ENCODE data around the gene COX5B.
"Not testable (repeated sequence)": the region's sequence is repeated elsewhere in the genome, so short reads cannot be mapped to it uniquely, and the experiment has no call there.

COX5B gene

GRCh38 chr2:97626049-97626430 lies 19.8 kb upstream of the COX5B start:
- CTCF ChIA-PET; H3K27me3 ChIP-seq (replicated peaks in 2 of 5; ENCODE audit: control insufficient read depth in 4 of 5, insufficient read depth in 5 of 5, low read length in 4 of 5); H3K4me1 ChIP-seq (ENCODE audit: control extremely low read depth in 1 of 4, control insufficient read depth in 4 of 4, insufficient read depth in 4 of 4, low read length in 3 of 4); H3K4me3 ChIP-seq (ENCODE audit: control insufficient read depth in 1 of 7, extremely low read depth in 1 of 7, insufficient read depth in 4 of 7, low read depth in 2 of 7, low read length in 6 of 7); H3K9me3 ChIP-seq (ENCODE audit: control extremely low read depth in 1 of 5, control insufficient read depth in 4 of 5, insufficient read depth in 2 of 5, low read depth in 1 of 5, low read length in 4 of 5); H3K36me3 ChIP-seq (ENCODE audit: control insufficient read depth in 4 of 4, insufficient read depth in 4 of 4, low read length in 3 of 4); POLR2A ChIA-PET; H3K27ac ChIP-seq (ENCODE audit: insufficient read depth in 1 of 2, low read depth in 1 of 2, low read length in 2 of 2, poor library complexity in 1 of 2, severe bottlenecking in 2 of 2); DNase-seq: not testable (repeated sequence)
- 92% methylated on average over 5 of the region's 8 CpGs for WGBS (ENCODE audit: insufficient coverage)

GRCh38 chr2:97644023-97644717 lies 1.7 kb upstream of the COX5B start:
- H3K36me3 ChIP-seq (ENCODE audit: control insufficient read depth in 4 of 4, insufficient read depth in 4 of 4, low read length in 3 of 4) = peaks cover 8 to 23% (median 13%) of the 10 kb centered on the region in 4 experiments
- no CpG with 5 or more reads among the region's 4 CpGs for WGBS (ENCODE audit: insufficient coverage)
- H3K27ac ChIP-seq (ENCODE audit: insufficient read depth in 1 of 2, low read depth in 1 of 2, low read length in 2 of 2, poor library complexity in 1 of 2, severe bottlenecking in 2 of 2) = no peak overlapping the region
- DNase-seq = no peak
- CTCF ChIA-PET = interaction anchor here (4.0 to 10.0 kb wide), 2 partner anchors 19 to 54 kb away, joined by 31 to 85 read pairs; partner anchors contain the start of gene ACTR1B
- peaks cover 3 to 22% (median 18%) of the 10 kb centered on the region in 4 experiments for H3K4me1 ChIP-seq (ENCODE audit: control extremely low read depth in 1 of 4, control insufficient read depth in 4 of 4, insufficient read depth in 4 of 4, low read length in 3 of 4)
- POLR2A ChIA-PET = interaction anchor here (4.6 kb wide), 1 partner anchor 18 kb away, joined by 51 read pairs; the partner anchor contains the start of gene ACTR1B
- no peak overlapping the region for H3K4me3 ChIP-seq (ENCODE audit: control insufficient read depth in 1 of 7, extremely low read depth in 1 of 7, insufficient read depth in 4 of 7, low read depth in 2 of 7, low read length in 6 of 7)
- no peaks in the 10 kb centered on the region for H3K27me3 ChIP-seq (replicated peaks in 2 of 5; ENCODE audit: control insufficient read depth in 4 of 5, insufficient read depth in 5 of 5, low read length in 4 of 5)
- no peaks in the 10 kb centered on the region for H3K9me3 ChIP-seq (ENCODE audit: control extremely low read depth in 1 of 5, control insufficient read depth in 4 of 5, insufficient read depth in 2 of 5, low read depth in 1 of 5, low read length in 4 of 5)

- peaks cover 3 to 22% (median 18%) of the 10 kb centered on the region in 4 experiments for H3K4me1 ChIP-seq (ENCODE audit: control extremely low read depth in 1 of 4, control insufficient read depth in 4 of 4, insufficient read depth in 4 of 4, low read length in 3 of 4)
- H3K4me3 ChIP-seq (ENCODE audit: control insufficient read depth in 1 of 7, extremely low read depth in 1 of 7, insufficient read depth in 4 of 7, low read depth in 2 of 7, low read length in 6 of 7) = peak overlapping the region; percentile 74 to 99 (median 95)
- H3K36me3 ChIP-seq (ENCODE audit: control insufficient read depth in 4 of 4, insufficient read depth in 4 of 4, low read length in 3 of 4) = peaks cover 8 to 29% (median 18%) of the 10 kb centered on the region in 4 experiments
- CTCF ChIA-PET = interaction anchor here (0.6 to 10.0 kb wide), 5 partner anchors 12 to 94 kb away, joined by 3 to 85 read pairs (median 5); partner anchors contain the start of gene ACTR1B
- POLR2A ChIA-PET = interaction anchor here (4.6 kb wide), 1 partner anchor 17 kb away, joined by 51 read pairs; the partner anchor contains the start of gene ACTR1B
- peak overlapping the region; percentile 82 to 92 for H3K27ac ChIP-seq (ENCODE audit: insufficient read depth in 1 of 2, low read depth in 1 of 2, low read length in 2 of 2, poor library complexity in 1 of 2, severe bottlenecking in 2 of 2)
- H3K9me3 ChIP-seq (ENCODE audit: control extremely low read depth in 1 of 5, control insufficient read depth in 4 of 5, insufficient read depth in 2 of 5, low read depth in 1 of 5, low read length in 4 of 5) = no peaks in the 10 kb centered on the region
- DNase-seq = peak in 1 of 3 donors; percentile 51
- no peaks in the 10 kb centered on the region for H3K27me3 ChIP-seq (replicated peaks in 2 of 5; ENCODE audit: control insufficient read depth in 4 of 5, insufficient read depth in 5 of 5, low read length in 4 of 5)
- WGBS (ENCODE audit: insufficient coverage) = 7% methylated on average over 19 of the region's 19 CpGs
Measured at GRCh38 chr2:97645112-97645694, 659 bp upstream of the COX5B start.

- Histone ChIP-seq H3K9me3 (ENCODE audit: control extremely low read depth in 1 of 5, control insufficient read depth in 4 of 5, insufficient read depth in 2 of 5, low read depth in 1 of 5, low read length in 4 of 5) (no peaks in the 10 kb centered on the region), H3K27ac (ENCODE audit: insufficient read depth in 1 of 2, low read depth in 1 of 2, low read length in 2 of 2, poor library complexity in 1 of 2, severe bottlenecking in 2 of 2) (no peak overlapping the region), H3K27me3 (replicated peaks in 2 of 5; ENCODE audit: control insufficient read depth in 4 of 5, insufficient read depth in 5 of 5, low read length in 4 of 5) (no peaks in the 10 kb centered on the region), H3K36me3 (ENCODE audit: control insufficient read depth in 4 of 4, insufficient read depth in 4 of 4, low read length in 3 of 4) (peaks cover 8 to 29% (median 18%) of the 10 kb centered on the region in 4 experiments), H3K4me3 (ENCODE audit: control insufficient read depth in 1 of 7, extremely low read depth in 1 of 7, insufficient read depth in 4 of 7, low read depth in 2 of 7, low read length in 6 of 7) (peak overlapping the region in 6 of 7 experiments; percentile 74 to 99 (median 96)), H3K4me1 (ENCODE audit: control extremely low read depth in 1 of 4, control insufficient read depth in 4 of 4, insufficient read depth in 4 of 4, low read length in 3 of 4) (peaks cover 3 to 22% (median 18%) of the 10 kb centered on the region in 4 experiments)
- no peak for DNase-seq
- POLR2A ChIA-PET = interaction anchor here (4.6 kb wide), 1 partner anchor 15 kb away, joined by 51 read pairs; the partner anchor contains the start of gene ACTR1B
- CTCF ChIA-PET = interaction anchor here (0.9 to 10.0 kb wide), 5 partner anchors 16 to 120 kb away, joined by 3 to 85 read pairs (median 5); partner anchors contain the start of gene ACTR1B
- WGBS (ENCODE audit: insufficient coverage) = 100% methylated on average over 2 of the region's 4 CpGs
Measured at GRCh38 chr2:97646977-97647376, 1.1 kb downstream of the COX5B start.

- ChIA-PET POLR2A (interaction anchor here (1.9 kb wide), 1 partner anchor 12 kb away, joined by 5 read pairs; no protein-coding TSS in a partner anchor), CTCF (interaction anchor here (0.8 to 10.0 kb wide), 4 partner anchors 12 to 58 kb away, joined by 3 to 85 read pairs (median 4); partner anchors contain the start of gene ACTR1B)
- WGBS (ENCODE audit: insufficient coverage) = 97% methylated on average over 4 of the region's 4 CpGs
- no peak overlapping the region for H3K4me3 ChIP-seq (ENCODE audit: control insufficient read depth in 1 of 7, extremely low read depth in 1 of 7, insufficient read depth in 4 of 7, low read depth in 2 of 7, low read length in 6 of 7)
- H3K4me1 ChIP-seq (ENCODE audit: control extremely low read depth in 1 of 4, control insufficient read depth in 4 of 4, insufficient read depth in 4 of 4, low read length in 3 of 4) = peaks cover 0 to 11% (median 7%) of the 10 kb centered on the region in 4 experiments
- H3K27ac ChIP-seq (ENCODE audit: insufficient read depth in 1 of 2, low read depth in 1 of 2, low read length in 2 of 2, poor library complexity in 1 of 2, severe bottlenecking in 2 of 2) = no peak overlapping the region
- no peaks in the 10 kb centered on the region for H3K27me3 ChIP-seq (replicated peaks in 2 of 5; ENCODE audit: control insufficient read depth in 4 of 5, insufficient read depth in 5 of 5, low read length in 4 of 5)
- H3K36me3 ChIP-seq (ENCODE audit: control insufficient read depth in 4 of 4, insufficient read depth in 4 of 4, low read length in 3 of 4) = peaks cover 11 to 55% (median 42%) of the 10 kb centered on the region in 4 experiments
- H3K9me3 ChIP-seq (ENCODE audit: control extremely low read depth in 1 of 5, control insufficient read depth in 4 of 5, insufficient read depth in 2 of 5, low read depth in 1 of 5, low read length in 4 of 5) = peaks cover 0 to 20% (median 7%) of the 10 kb centered on the region in 5 experiments
- DNase-seq = no peak
Measured at GRCh38 chr2:97651114-97651513, 5.3 kb downstream of the COX5B start.

- DNase-seq = no peak
- ChIA-PET CTCF (interaction anchor here (1.0 to 1.8 kb wide), 5 partner anchors 9 to 62 kb away, joined by 4 to 9 read pairs (median 5); partner anchors contain the start of gene ACTR1B), POLR2A (no interaction called here)
- 100% methylated on average over 2 of the region's 2 CpGs for whole genome bisulfite sequencing (ENCODE audit: insufficient coverage)
- Histone ChIP-seq H3K27ac (ENCODE audit: insufficient read depth in 1 of 2, low read depth in 1 of 2, low read length in 2 of 2, poor library complexity in 1 of 2, severe bottlenecking in 2 of 2) (no peak overlapping the region), H3K36me3 (ENCODE audit: control insufficient read depth in 4 of 4, insufficient read depth in 4 of 4, low read length in 3 of 4) (peaks cover 9 to 63% (median 57%) of the 10 kb centered on the region in 4 experiments), H3K27me3 (replicated peaks in 2 of 5; ENCODE audit: control insufficient read depth in 4 of 5, insufficient read depth in 5 of 5, low read length in 4 of 5) (no peaks in the 10 kb centered on the region), H3K4me3 (ENCODE audit: control insufficient read depth in 1 of 7, extremely low read depth in 1 of 7, insufficient read depth in 4 of 7, low read depth in 2 of 7, low read length in 6 of 7) (no peak overlapping the region), H3K9me3 (ENCODE audit: control extremely low read depth in 1 of 5, control insufficient read depth in 4 of 5, insufficient read depth in 2 of 5, low read depth in 1 of 5, low read length in 4 of 5) (peaks cover 0 to 20% (median 7%) of the 10 kb centered on the region in 5 experiments), H3K4me1 (ENCODE audit: control extremely low read depth in 1 of 4, control insufficient read depth in 4 of 4, insufficient read depth in 4 of 4, low read length in 3 of 4) (no peaks in the 10 kb centered on the region)
Measured at GRCh38 chr2:97653473-97653872, 7.6 kb downstream of the COX5B start.
